HPDE6-E6E7 (cell line): ENCODE data around the gene POLD4.
A peak's percentile ranks its signal among the peaks of the same experiment; 100 is the strongest.

Source experiments
- DNase-seq: peaks from one replicate; pipeline ENCODE4 v3.0.0; 2011; ENCODE audit warnings: missing footprints; ENCODE audit errors: extremely low spot score

The POLD4 gene

GRCh38 chr11:67389477-67389876, 36.1 kb upstream of the POLD4 start:
- no peak for DNase-seq

- no peak for DNase-seq
Observed at GRCh38 chr11:67387518-67387917, 34.2 kb upstream of the POLD4 start.

GRCh38 chr11:67387069-67387468, 33.7 kb upstream of the POLD4 start:
- DNase-seq = no peak

- DNase-seq = no peak
Observed at GRCh38 chr11:67384851-67385366, 31.6 kb upstream of the POLD4 start.

- no peak for DNase-seq
Observed at GRCh38 chr11:67382276-67383136, 29.2 kb upstream of the POLD4 start.

- DNase-seq = no peak
Observed at GRCh38 chr11:67381244-67381972, 28.1 kb upstream of the POLD4 start.

GRCh38 chr11:67379061-67380058, 26.0 kb upstream of the POLD4 start:
- DNase-seq = peak; percentile 73

GRCh38 chr11:67378544-67378943, 25.2 kb upstream of the POLD4 start:
- no peak for DNase-seq

- DNase-seq = no peak
Observed at GRCh38 chr11:67376873-67377808, 23.8 kb upstream of the POLD4 start.

- DNase-seq = no peak
Observed at GRCh38 chr11:67376063-67376820, 22.9 kb upstream of the POLD4 start.

- no peak for DNase-seq
Observed at GRCh38 chr11:67375320-67376055, 22.1 kb upstream of the POLD4 start.

GRCh38 chr11:67374571-67375281, 21.4 kb upstream of the POLD4 start:
- no peak for DNase-seq

- peak; percentile 91 for DNase-seq
Observed at GRCh38 chr11:67373648-67374570, 20.6 kb upstream of the POLD4 start.

- no peak for DNase-seq
Observed at GRCh38 chr11:67372993-67373647, 19.8 kb upstream of the POLD4 start, which contains the start of gene CLCF1. Gene CLCF1, minus strand, starts transcription at chr11:67373598. Its CDS starts 59 bp downstream, at chr11:67373539.

GRCh38 chr11:67372321-67372992, 19.1 kb upstream of the POLD4 start:
- DNase-seq = no peak

GRCh38 chr11:67371911-67372320, 18.6 kb upstream of the POLD4 start:
- no peak for DNase-seq
